Activated CD8-positive, alpha-beta T cell treated with anti-CD3 and anti-CD28 coated beads, Interleukin-2, amount 10 ng/mL, durations not matched to agents 7 days and 5 days (primary cell): Measurements from ENCODE around the gene ROPN1B. TPM values are rescaled to one million over a fixed set of nuclear protein-coding genes. Genes with fewer than 3 reads are reported as not detected.

Source experiments
- ATAC-seq: fragments of 150-1000 bp; cut with Tn5 transposase; one replicate; pipeline ENCODE4 v1.10.0; 2021; ENCODE audit warnings: moderate library complexity
- CTCF ChIA-PET: fragments of 350-600 bp; sonication (Branson Sonifier 250); formaldehyde crosslinking; loops from one replicate; lab custom pipeline; 2021; ENCODE audit warnings: antibody characterized with exemption; lab: Charles Lee
- POLR2A ChIA-PET: fragments of 350-600 bp; sonication (Branson Sonifier 250); formaldehyde crosslinking; loops from one replicate; lab custom pipeline; 2021; ENCODE audit warnings: antibody characterized with exemption; lab: Charles Lee
- DNase-seq: peaks from one replicate; pipeline ENCODE4 v3.0.0-alpha.2; 2020
- H3K27ac Mint-ChIP-seq: one replicate; pipeline ENCODE4 v1.8.0; 2021; ENCODE audit warnings: mild to moderate bottlenecking, mixed read lengths
- H3K27me3 Mint-ChIP-seq: one replicate; pipeline ENCODE4 v1.8.0; 2021; ENCODE audit warnings: low read depth, mixed read lengths
- H3K36me3 Mint-ChIP-seq: one replicate; pipeline ENCODE4 v1.8.0; 2021; ENCODE audit warnings: low read depth, mixed read lengths
- H3K4me1 Mint-ChIP-seq: one replicate; pipeline ENCODE4 v1.8.0; 2021; ENCODE audit warnings: low read depth, mixed read lengths
- H3K4me3 Mint-ChIP-seq: one replicate; pipeline ENCODE4 v1.8.0; 2021; ENCODE audit warnings: mild to moderate bottlenecking, mixed read lengths
- H3K9me3 Mint-ChIP-seq: one replicate; pipeline ENCODE4 v1.8.0; 2022; ENCODE audit warnings: mixed read lengths; ENCODE audit not compliant: insufficient read depth
- total RNA-seq, 2 experiments: library from RNA; stranded (reverse); gene quantifications; one replicate each; pipeline ENCODE4 v1.2.3, GENCODE V29; 2021

The ROPN1B gene
- total RNA-seq, 2 experiments from 2014 or later: not detected

DNA sequence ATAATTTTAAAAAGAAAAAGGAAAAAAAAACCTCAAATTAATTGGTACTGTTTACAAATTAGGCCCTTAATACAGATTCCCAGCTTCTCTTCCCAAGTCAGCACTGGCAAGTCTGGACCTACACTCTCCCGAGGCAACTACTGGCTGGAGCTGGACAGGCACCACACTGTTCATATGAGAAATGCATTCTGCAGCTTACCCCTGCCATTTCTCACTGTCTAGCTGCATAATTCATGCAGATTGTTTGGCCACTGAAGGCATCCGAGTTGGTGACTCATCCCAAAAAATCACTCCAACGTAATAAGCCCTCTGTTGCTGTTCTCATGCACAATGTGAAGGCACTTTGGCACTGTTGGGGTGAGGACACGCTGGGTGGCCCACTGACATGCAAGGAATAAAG is 45.3 kb downstream of the ROPN1B start:
- Mint-ChIP-seq H3K36me3 (peaks cover 7% of the 10 kb centered on the region), H3K9me3 (no peaks in the 10 kb centered on the region), H3K27me3 (no peaks in the 10 kb centered on the region), H3K27ac (no peak overlapping the region), H3K4me1 (peaks cover 3% of the 10 kb centered on the region), H3K4me3 (no peak overlapping the region)
- CTCF ChIA-PET: no interaction called here
- ATAC-seq: no peak
- no peak for DNase-seq
- POLR2A ChIA-PET: no interaction called here

DNA sequence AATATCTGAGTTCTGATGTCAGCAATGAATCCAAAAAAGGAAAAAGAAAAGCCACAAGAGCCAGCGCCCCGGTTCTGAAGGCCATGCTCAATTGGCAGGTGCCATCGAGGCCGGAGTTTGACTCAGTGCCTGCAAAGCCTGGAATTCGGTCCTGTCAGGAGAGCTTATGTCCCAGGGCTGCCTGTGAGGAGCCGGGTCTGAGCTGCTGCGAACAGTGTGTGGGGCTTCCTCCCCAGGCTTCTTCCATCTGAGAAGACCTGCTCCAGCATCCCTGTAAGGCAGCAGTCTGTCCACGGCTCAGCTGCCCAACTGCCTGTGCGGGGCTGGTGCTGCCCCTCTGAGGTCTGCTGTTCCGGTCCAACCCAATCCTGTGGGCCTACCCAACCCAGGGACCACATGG is 46.1 kb downstream of the ROPN1B start:
- Mint-ChIP-seq H3K4me3 (no peak overlapping the region), H3K4me1 (peaks cover 3% of the 10 kb centered on the region), H3K9me3 (no peaks in the 10 kb centered on the region), H3K27ac (no peak overlapping the region), H3K27me3 (no peaks in the 10 kb centered on the region), H3K36me3 (peaks cover 7% of the 10 kb centered on the region)
- no peak for ATAC-seq
- CTCF ChIA-PET: no interaction called here
- no peak for DNase-seq
- POLR2A ChIA-PET: no interaction called here

DNA sequence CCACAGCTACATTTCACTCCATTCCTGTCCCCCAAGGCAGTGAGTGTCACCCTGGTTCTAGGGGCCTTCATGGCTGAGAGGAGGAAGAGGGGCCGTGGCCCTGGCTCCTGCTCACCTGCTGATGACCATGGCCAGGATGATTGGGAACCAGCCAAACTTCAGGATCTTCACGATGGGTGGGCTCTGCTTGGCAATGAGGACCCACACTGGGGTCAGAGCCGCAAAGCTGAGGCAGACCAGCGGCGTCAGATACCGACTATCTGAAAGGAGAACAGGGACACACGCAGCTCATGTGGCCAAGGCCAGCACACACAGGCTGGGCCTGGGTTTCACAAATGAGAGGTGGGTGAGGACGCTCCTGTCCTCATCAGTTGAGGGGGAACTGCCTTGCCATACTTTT is 47.6 kb downstream of the ROPN1B start:
- DNase-seq (no peak), ATAC-seq (no peak)
- no peaks in the 10 kb centered on the region for H3K27me3 Mint-ChIP-seq
- H3K4me3 Mint-ChIP-seq: no peak overlapping the region
- POLR2A ChIA-PET: no interaction called here
- H3K27ac Mint-ChIP-seq: no peak overlapping the region
- H3K9me3 Mint-ChIP-seq: no peaks in the 10 kb centered on the region
- CTCF ChIA-PET: no interaction called here
- H3K36me3 Mint-ChIP-seq: peaks cover 3% of the 10 kb centered on the region
- peaks cover 3% of the 10 kb centered on the region for H3K4me1 Mint-ChIP-seq

DNA sequence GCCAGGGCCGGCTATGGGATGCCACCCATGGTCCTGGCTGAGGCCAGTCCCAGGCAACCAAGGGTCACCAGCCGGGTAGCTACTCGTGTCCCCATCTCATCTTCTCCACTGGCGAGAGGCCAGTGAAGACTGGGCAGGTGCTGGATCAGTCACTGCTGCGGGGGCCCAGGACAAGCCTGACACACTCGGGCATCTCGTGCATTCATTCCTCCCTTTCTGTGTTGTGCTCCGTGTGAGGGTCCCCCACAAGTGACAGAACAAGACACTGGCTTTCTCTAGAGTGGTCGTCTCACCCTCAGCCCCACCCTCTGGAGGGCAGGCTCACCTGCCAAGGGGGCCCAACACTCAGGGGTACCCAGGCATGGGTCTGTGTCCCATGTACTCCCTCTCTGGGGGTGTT is 48.4 kb downstream of the ROPN1B start:
- DNase-seq (no peak), ATAC-seq (no peak)
- Mint-ChIP-seq H3K4me3 (no peak overlapping the region), H3K27me3 (no peaks in the 10 kb centered on the region), H3K4me1 (peaks cover 3% of the 10 kb centered on the region), H3K9me3 (no peaks in the 10 kb centered on the region), H3K36me3 (no peaks in the 10 kb centered on the region), H3K27ac (no peak overlapping the region)
- CTCF ChIA-PET: no interaction called here
- POLR2A ChIA-PET: no interaction called here

DNA sequence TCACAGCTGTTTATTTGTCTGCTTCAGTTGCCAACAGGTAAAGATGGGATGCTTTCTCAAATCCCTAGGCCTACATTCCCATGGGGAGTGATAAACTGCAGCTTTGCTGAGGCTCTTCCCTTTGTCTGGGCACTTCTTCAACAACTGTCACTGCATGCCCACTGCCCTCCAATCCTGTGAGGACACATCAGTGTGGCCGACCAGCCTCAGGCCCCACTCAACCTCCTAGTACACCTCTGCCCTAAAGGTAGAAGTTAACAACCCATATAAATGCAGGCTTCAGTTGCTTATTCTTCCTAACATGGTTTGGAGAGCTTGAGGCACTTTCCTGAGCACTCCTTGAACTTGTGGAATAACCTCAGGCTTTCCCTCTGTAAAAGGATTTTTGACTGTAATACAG is 49.6 kb downstream of the ROPN1B start:
- H3K36me3 Mint-ChIP-seq: no peaks in the 10 kb centered on the region
- no peak for DNase-seq
- H3K4me3 Mint-ChIP-seq: no peak overlapping the region
- H3K27ac Mint-ChIP-seq: no peak overlapping the region
- no peaks in the 10 kb centered on the region for H3K9me3 Mint-ChIP-seq
- CTCF ChIA-PET: no interaction called here
- ATAC-seq: no peak
- H3K4me1 Mint-ChIP-seq: no peaks in the 10 kb centered on the region
- H3K27me3 Mint-ChIP-seq: no peaks in the 10 kb centered on the region
- POLR2A ChIA-PET: no interaction called here

DNA sequence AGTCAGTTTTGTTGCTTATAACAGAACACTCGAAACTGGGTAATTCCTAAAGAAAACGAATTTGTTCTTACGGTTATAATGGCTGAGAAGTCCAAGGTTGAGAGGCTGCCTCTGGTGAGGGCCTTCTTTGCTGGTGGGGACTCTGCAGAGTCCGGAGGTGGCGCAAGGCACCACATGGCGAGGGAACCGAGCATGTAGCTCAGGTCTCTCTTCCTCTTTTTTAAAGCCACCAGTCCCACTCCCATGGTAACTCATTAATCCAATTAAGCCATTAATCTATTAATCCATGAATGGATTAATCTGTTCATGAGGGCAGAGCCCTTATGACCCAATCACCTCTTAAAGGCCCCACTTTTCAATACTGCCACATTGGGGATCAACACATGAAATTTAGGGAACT is 50.0 kb downstream of the ROPN1B start:
- DNase-seq (no peak), ATAC-seq (no peak)
- Mint-ChIP-seq H3K4me3 (no peak overlapping the region), H3K9me3 (no peaks in the 10 kb centered on the region), H3K27me3 (no peaks in the 10 kb centered on the region), H3K27ac (no peak overlapping the region), H3K4me1 (no peaks in the 10 kb centered on the region), H3K36me3 (no peaks in the 10 kb centered on the region)
- POLR2A ChIA-PET: no interaction called here
- CTCF ChIA-PET: no interaction called here

DNA sequence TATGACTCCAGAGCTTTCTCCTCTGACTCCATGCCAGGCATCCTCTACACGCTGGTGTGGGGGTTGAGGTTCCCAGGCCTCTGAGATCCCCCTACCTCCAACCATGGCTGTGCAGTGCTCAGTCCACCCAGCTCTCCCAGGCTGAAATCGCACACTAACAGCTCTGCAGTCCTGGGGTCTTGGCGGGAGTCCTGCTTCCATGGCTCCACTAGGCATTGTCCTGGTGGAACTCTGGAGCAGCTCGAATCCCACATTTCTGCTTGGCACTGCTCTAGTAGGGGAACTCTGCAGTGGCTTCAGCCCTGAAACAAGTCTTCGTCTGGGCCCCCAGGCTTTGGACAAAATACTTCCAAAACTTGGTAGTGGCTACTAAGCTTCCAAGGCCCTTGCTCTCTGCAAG is 50.7 kb downstream of the ROPN1B start:
- Mint-ChIP-seq H3K36me3 (no peaks in the 10 kb centered on the region), H3K4me1 (no peaks in the 10 kb centered on the region), H3K27me3 (no peaks in the 10 kb centered on the region), H3K4me3 (no peak overlapping the region), H3K9me3 (no peaks in the 10 kb centered on the region), H3K27ac (no peak overlapping the region)
- ChIA-PET CTCF (no interaction called here), POLR2A (no interaction called here)
- ATAC-seq (no peak), DNase-seq (no peak)

DNA sequence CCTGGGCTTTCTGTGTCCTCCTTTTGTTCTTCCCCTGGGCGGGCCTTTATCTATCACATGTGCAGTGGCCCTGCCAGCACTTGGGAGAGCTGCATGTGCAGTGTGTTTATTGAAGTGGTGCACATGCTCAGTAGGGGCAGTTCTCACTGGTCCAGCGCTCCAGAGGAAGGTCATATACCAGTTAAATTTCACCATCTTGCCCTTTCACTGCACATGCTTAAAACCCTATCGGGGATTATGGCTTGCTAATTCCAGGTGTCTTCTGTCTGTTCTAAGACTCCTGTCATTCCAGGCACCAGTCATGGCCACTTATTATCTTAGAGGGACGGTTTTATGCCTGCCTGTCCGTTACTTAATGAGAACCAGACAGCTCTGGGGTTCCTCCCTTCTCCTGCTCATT is 52.2 kb downstream of the ROPN1B start:
- no peaks in the 10 kb centered on the region for H3K9me3 Mint-ChIP-seq
- no peaks in the 10 kb centered on the region for H3K27me3 Mint-ChIP-seq
- no peak overlapping the region for H3K27ac Mint-ChIP-seq
- DNase-seq: no peak
- CTCF ChIA-PET: no interaction called here
- ATAC-seq: no peak
- peaks cover 8% of the 10 kb centered on the region for H3K4me1 Mint-ChIP-seq
- H3K36me3 Mint-ChIP-seq: no peaks in the 10 kb centered on the region
- H3K4me3 Mint-ChIP-seq: no peak overlapping the region
- POLR2A ChIA-PET: no interaction called here

DNA sequence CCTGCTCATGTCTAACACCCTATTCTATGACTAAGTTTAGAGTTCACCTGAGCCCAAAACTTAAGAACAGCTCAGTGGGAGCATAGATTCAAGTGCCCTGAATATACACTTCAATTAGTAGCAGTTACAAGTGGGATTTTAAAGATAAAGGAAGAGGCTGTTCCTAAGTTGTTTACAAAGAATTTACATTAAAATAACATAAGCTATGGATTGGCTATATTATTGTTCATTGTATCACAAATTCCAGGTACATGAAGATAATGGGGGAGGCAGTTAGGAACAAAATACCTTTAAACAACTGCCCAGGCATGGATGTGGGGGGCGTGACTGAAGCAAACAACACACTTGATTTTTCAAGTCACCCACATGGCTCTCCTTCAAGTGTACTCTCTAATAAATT is 52.7 kb downstream of the ROPN1B start:
- H3K27ac Mint-ChIP-seq: no peak overlapping the region
- peaks cover 12% of the 10 kb centered on the region for H3K4me1 Mint-ChIP-seq
- POLR2A ChIA-PET: no interaction called here
- no peaks in the 10 kb centered on the region for H3K27me3 Mint-ChIP-seq
- H3K36me3 Mint-ChIP-seq: peaks cover 2% of the 10 kb centered on the region
- H3K4me3 Mint-ChIP-seq: no peak overlapping the region
- CTCF ChIA-PET: no interaction called here
- ATAC-seq (no peak), DNase-seq (no peak)
- H3K9me3 Mint-ChIP-seq: no peaks in the 10 kb centered on the region

DNA sequence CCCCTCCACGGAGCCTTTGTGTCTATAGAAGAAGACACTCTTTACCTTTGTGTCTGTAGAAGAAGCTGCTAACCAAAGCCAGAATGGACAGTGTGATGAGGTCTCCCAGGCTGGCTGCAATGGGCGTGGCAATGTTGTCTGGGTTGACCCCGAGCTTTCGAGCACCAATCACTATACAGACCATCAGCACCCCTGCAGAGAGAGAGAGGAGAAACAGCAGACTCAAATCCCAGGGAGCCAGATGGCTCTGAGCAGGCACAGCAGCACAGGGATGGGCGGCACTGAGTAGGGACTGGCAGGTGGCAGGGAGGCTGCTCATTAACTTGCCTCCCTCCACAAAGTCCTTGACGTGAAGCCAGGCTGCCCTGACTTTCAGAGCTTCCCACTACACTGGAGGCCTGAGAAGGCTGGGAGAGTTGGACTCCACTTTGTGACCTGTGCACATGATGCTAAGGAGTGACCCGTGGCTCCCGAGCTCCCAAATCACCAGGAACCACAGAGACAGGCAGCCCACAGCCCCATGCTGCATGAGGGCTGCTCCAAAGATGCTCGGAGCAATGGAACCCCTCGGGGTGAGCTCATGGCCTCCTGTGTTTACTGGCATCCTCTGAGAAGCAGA is 53.9 kb downstream of the ROPN1B start:
- CTCF ChIA-PET: no interaction called here
- peaks cover 14% of the 10 kb centered on the region for H3K4me1 Mint-ChIP-seq
- H3K27me3 Mint-ChIP-seq: no peaks in the 10 kb centered on the region
- no peak for ATAC-seq
- H3K9me3 Mint-ChIP-seq: peaks cover 7% of the 10 kb centered on the region
- DNase-seq: no peak
- H3K36me3 Mint-ChIP-seq: peaks cover 11% of the 10 kb centered on the region
- POLR2A ChIA-PET: no interaction called here
- no peak overlapping the region for H3K4me3 Mint-ChIP-seq
- H3K27ac Mint-ChIP-seq: no peak overlapping the region

DNA sequence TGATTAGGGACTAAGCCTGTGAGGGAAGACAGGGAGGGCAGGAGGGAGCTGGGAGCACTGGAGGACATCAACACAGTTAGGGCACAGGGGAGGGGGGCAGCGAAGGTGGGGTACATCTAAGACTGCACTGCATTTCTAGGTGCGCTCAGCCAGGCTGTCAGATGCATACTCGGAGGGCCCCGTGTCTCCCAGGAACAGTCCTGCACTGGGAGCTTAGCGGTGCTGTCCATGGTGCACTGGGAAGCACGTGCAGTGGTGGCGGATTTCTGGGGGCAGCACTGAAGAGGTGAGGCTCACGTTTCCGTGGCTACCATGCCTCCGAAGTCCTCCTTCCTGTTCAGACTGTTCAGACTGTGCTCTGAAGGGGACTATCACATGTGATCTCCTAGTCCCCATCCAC is 54.4 kb downstream of the ROPN1B start:
- ATAC-seq: no peak
- Mint-ChIP-seq H3K27ac (no peak overlapping the region), H3K4me1 (peaks cover 14% of the 10 kb centered on the region), H3K4me3 (no peak overlapping the region), H3K36me3 (peaks cover 13% of the 10 kb centered on the region), H3K27me3 (no peaks in the 10 kb centered on the region), H3K9me3 (peaks cover 10% of the 10 kb centered on the region)
- ChIA-PET POLR2A (no interaction called here), CTCF (no interaction called here)
- DNase-seq: no peak

DNA sequence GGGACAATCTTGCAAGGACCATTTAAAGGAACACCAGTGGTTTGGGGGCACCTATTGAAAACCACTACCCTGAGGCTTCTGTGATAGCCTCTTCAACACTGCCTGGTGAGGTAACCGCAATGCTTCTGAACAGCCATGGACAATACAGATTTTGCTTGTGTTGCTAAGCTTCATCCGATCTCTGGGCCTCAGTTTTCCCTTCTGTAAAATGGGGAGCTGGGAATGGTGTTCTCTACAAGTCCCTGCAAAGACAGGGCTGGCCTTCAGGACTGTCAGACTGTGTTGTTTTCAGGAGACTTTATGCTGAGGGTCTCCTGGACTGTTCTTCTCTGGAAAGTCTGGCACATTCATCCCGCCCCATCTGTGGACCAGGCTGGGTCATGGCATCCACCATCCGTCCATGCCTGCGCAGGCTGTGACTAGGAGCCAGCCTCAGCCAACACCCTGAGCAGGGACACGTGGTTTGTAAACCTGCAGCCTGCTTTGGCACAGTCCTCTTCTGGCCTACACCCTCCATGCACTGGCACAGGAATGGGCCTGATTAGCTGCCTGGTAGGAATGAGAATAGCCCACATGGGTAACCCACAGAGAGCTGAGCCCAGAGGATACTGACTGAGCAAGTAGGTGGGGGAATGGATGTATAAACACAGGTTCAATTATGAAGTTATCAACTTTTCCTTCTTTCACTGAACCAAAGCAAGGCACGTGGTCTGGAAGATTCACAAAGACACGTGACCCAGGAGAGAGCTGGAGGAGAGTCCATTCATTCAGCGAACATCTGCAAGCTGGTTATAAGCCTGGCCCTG is 55.3 kb downstream of the ROPN1B start:
- CTCF ChIA-PET: no interaction called here
- peaks cover 10% of the 10 kb centered on the region for H3K9me3 Mint-ChIP-seq
- POLR2A ChIA-PET: no interaction called here

More for the DNA sequence above, 55.3 kb downstream of the ROPN1B start:
- H3K4me1 Mint-ChIP-seq: peaks cover 14% of the 10 kb centered on the region
- H3K27me3 Mint-ChIP-seq: no peaks in the 10 kb centered on the region
- DNase-seq (no peak), ATAC-seq (no peak)
- peaks cover 19% of the 10 kb centered on the region for H3K36me3 Mint-ChIP-seq
- H3K4me3 Mint-ChIP-seq: no peak overlapping the region
- H3K27ac Mint-ChIP-seq: no peak overlapping the region
